Uterus (tissue), 4 donors: Measurements from ENCODE around the gene STARD5. TPM values are rescaled to one million over a fixed set of nuclear protein-coding genes. Genes with fewer than 3 reads are reported as not detected.

ENCODE experiments used
- DNase-seq, 2 donors: peaks; one replicate each; pipeline ENCODE4 v3.0.0-alpha.2; 2019 to 2020
- H3K27ac ChIP-seq, 2 donors: fragments of 200-600 bp; sonication (generic); 1 replicate in 1 of 2; 2 replicates in 1 of 2; pipeline ENCODE4 v1.5.1; 2016 to 2018
- H3K27me3 ChIP-seq, 2 donors: fragments of 200-600 bp; sonication (generic); one replicate each; pipeline ENCODE4 v1.5.1; 2018 to 2019; ENCODE audit warnings: control low read depth in 1 of 2
- H3K36me3 ChIP-seq, 2 donors: fragments of 200-600 bp; sonication (generic); one replicate each; pipeline ENCODE4 v1.5.1; 2019; ENCODE audit warnings: control low read depth in 1 of 2
- H3K4me1 ChIP-seq, 2 donors: fragments of 200-600 bp; sonication (generic); one replicate each; pipeline ENCODE4 v1.5.1; 2018 to 2019; ENCODE audit warnings: control low read depth in 1 of 2
- H3K4me3 ChIP-seq, 2 donors: fragments of 200-600 bp; sonication (generic); 1 replicate in 1 of 2; 2 replicates in 1 of 2; pipeline ENCODE4 v1.5.1; 2018 to 2019; ENCODE audit warnings: mild to moderate bottlenecking in 1 of 2
- H3K9me3 ChIP-seq, 2 donors: fragments of 200-600 bp; sonication (generic); one replicate each; pipeline ENCODE4 v1.5.1; 2019; ENCODE audit warnings: control low read depth in 1 of 2
- POLR2A ChIP-seq, 2 donors: fragments of 450-650 bp; IDR thresholded peaks; one replicate each; pipeline ENCODE4 v1.6.1; 2016; ENCODE audit warnings: antibody characterized with exemption in 2 of 2, mild to moderate bottlenecking in 1 of 2, moderate library complexity in 1 of 2
- intact Hi-C: fragments of 100-400 bp; cut with DNase I; formaldehyde crosslinking; loops from one replicate; pipeline ENCODE4 v1.15.1; 2023; ENCODE audit warnings: low total_unique reads
- total RNA-seq, 4 donors: library from RNA; depleted of rRNA in 3 of 4; stranded (reverse); fragments of >200 nt in 3 of 4; gene quantifications; one replicate each; pipeline versions ENCODE4 v1.1.0 to v1.2.4, GENCODE V29; 2014 to 2023
- TF ChIP-seq, protein P1 (sequence below), 4 experiments: fragments of 200-600 bp in 2 of 4; fragments of 450-650 bp in 2 of 4; sonication (generic) in 2 of 4; IDR thresholded peaks; one replicate each; pipeline ENCODE4 v1.5.1; 2016 to 2019; ENCODE audit warnings: antibody characterized with exemption in 4 of 4, mild to moderate bottlenecking in 2 of 4, moderate library complexity in 1 of 4
- donor health status: DM: yes; HTN: yes; CAD: no.

Gene STARD5
- total RNA-seq, 4 donors from 2014 or later: 8.5 to 20.6 (median 19.7) TPM

- no peak overlapping the region for H3K4me3 ChIP-seq
- intact Hi-C loops: no loop called here
- TF ChIP-seq, protein P1, sequence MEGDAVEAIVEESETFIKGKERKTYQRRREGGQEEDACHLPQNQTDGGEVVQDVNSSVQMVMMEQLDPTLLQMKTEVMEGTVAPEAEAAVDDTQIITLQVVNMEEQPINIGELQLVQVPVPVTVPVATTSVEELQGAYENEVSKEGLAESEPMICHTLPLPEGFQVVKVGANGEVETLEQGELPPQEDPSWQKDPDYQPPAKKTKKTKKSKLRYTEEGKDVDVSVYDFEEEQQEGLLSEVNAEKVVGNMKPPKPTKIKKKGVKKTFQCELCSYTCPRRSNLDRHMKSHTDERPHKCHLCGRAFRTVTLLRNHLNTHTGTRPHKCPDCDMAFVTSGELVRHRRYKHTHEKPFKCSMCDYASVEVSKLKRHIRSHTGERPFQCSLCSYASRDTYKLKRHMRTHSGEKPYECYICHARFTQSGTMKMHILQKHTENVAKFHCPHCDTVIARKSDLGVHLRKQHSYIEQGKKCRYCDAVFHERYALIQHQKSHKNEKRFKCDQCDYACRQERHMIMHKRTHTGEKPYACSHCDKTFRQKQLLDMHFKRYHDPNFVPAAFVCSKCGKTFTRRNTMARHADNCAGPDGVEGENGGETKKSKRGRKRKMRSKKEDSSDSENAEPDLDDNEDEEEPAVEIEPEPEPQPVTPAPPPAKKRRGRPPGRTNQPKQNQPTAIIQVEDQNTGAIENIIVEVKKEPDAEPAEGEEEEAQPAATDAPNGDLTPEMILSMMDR (IDR thresholded peaks at IDR 0.05): no peak
- TF ChIP-seq POLR2A (IDR thresholded peaks at IDR 0.05): no peak
These were observed 14.4 kb upstream of the STARD5 start for GRCh38 chr15:81338170-81339007.

GRCh38 chr15:81337713-81338157, 13.8 kb upstream of the STARD5 start:
- DNase-seq: peak in 1 of 2 donors; percentile 52
- Histone ChIP-seq H3K27ac (peak overlapping the region; percentile 70 to 88), H3K4me1 (peaks cover 0 to 6% of the 10 kb centered on the region in 2 donors), H3K36me3 (no peaks in the 10 kb centered on the region), H3K9me3 (no peaks in the 10 kb centered on the region), H3K27me3 (no peaks in the 10 kb centered on the region), H3K4me3 (no peak overlapping the region)
- no peak for TF ChIP-seq POLR2A (IDR thresholded peaks at IDR 0.05)
- TF ChIP-seq, protein P1 (IDR thresholded peaks at IDR 0.05): no peak
- intact Hi-C loops: no loop called here

More at GRCh38 chr15:81338170-81339007, 14.4 kb upstream of the STARD5 start:
- Histone ChIP-seq H3K27ac (peak overlapping the region; percentile 70 to 88), H3K4me1 (peaks cover 0 to 6% of the 10 kb centered on the region in 2 donors), H3K36me3 (no peaks in the 10 kb centered on the region), H3K27me3 (no peaks in the 10 kb centered on the region), H3K9me3 (no peaks in the 10 kb centered on the region)
- DNase-seq: peak; percentile 78 to 87

GRCh38 chr15:81337241-81337640, 13.3 kb upstream of the STARD5 start:
- no peak overlapping the region for H3K4me3 ChIP-seq
- H3K9me3 ChIP-seq: no peaks in the 10 kb centered on the region
- peaks cover 0 to 6% of the 10 kb centered on the region in 2 donors for H3K4me1 ChIP-seq
- no peak for DNase-seq
- no peaks in the 10 kb centered on the region for H3K27me3 ChIP-seq
- intact Hi-C loops: no loop called here
- no peaks in the 10 kb centered on the region for H3K36me3 ChIP-seq
- no peak for TF ChIP-seq POLR2A (IDR thresholded peaks at IDR 0.05)
- TF ChIP-seq, protein P1 (IDR thresholded peaks at IDR 0.05): no peak
- peak overlapping the region; percentile 70 to 88 for H3K27ac ChIP-seq

DNA sequence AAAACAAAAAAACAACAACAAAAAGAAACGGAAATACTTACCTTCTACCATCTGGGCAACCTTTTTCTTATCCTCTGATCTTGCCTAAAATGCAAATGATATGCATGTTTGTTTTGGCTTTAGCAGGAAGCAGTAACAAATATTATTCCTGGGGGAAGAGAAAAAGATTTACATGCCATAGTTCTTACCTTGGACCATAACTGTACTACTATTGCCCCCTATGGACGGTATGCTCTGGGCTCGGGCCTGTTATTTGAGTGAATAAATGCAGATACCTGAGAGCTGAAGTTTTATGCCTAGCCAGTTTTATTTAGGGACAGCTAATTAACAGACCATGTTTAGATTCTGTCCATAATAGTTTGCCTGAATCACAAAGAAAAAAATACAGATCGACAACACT, 12.6 kb upstream of the STARD5 start:
- H3K27ac ChIP-seq: no peak overlapping the region
- H3K4me3 ChIP-seq: no peak overlapping the region
- DNase-seq: no peak
- H3K27me3 ChIP-seq: no peaks in the 10 kb centered on the region
- no peaks in the 10 kb centered on the region for H3K36me3 ChIP-seq
- TF ChIP-seq, protein P1 (IDR thresholded peaks at IDR 0.05): peak in 1 of 4 experiments; percentile 13
- no peak for TF ChIP-seq POLR2A (IDR thresholded peaks at IDR 0.05)
- intact Hi-C loops: no loop called here
- H3K4me1 ChIP-seq: peaks cover 0 to 6% of the 10 kb centered on the region in 2 donors
- H3K9me3 ChIP-seq: no peaks in the 10 kb centered on the region

DNA sequence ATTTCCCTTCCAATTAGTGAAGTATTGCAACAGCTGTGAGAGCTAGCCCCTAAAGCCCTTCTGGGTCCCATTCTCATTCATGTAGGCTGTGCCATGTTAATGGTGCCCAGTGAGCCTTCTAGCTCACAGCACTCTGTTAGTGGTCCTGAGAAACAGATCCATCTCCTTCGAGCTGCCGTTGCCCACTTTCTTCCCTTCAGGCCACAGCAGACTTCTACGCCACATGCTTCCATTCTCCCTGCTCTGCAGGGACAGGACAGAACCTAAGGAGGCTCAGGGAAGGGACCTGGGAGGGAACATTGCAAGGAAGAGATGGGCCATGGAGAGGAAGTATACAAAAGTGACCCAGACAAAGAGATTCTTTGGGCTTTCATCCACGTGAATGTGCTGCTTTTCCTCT, 11.7 kb upstream of the STARD5 start:
- Histone ChIP-seq H3K36me3 (no peaks in the 10 kb centered on the region), H3K4me3 (no peak overlapping the region), H3K4me1 (peaks cover 0 to 6% of the 10 kb centered on the region in 2 donors), H3K9me3 (no peaks in the 10 kb centered on the region), H3K27ac (no peak overlapping the region), H3K27me3 (no peaks in the 10 kb centered on the region)
- DNase-seq: no peak
- intact Hi-C loops: no loop called here
- TF ChIP-seq POLR2A (IDR thresholded peaks at IDR 0.05): no peak
- TF ChIP-seq, protein P1 (IDR thresholded peaks at IDR 0.05): no peak
